Spinal cord (tissue), 10 donors: Measurements from ENCODE around the gene GMDS. TPM values are rescaled to one million over a fixed set of nuclear protein-coding genes. Genes with fewer than 3 reads are reported as not detected.

Source experiments
- DNase-seq, 6 donors: peaks; one replicate each; pipeline versions ENCODE4 v3.0.0 to v3.0.0-alpha.2; 2013 to 2015; ENCODE audit warnings: low spot score in 6 of 6, low read depth in 4 of 6
- H3K27ac ChIP-seq: one replicate; pipeline ENCODE4 v1.5.1; 2013; ENCODE audit warnings: low read depth, low read length, control low read depth
- H3K27me3 ChIP-seq: one replicate; pipeline ENCODE4 v1.6.1; 2013; ENCODE audit warnings: low read length; ENCODE audit not compliant: control insufficient read depth, insufficient read depth
- H3K36me3 ChIP-seq: one replicate; pipeline ENCODE4 v1.6.1; 2013; ENCODE audit warnings: low read length; ENCODE audit not compliant: control insufficient read depth, insufficient read depth
- H3K4me1 ChIP-seq: one replicate; pipeline ENCODE4 v1.6.1; 2013; ENCODE audit warnings: low read length; ENCODE audit not compliant: control insufficient read depth, insufficient read depth
- H3K4me3 ChIP-seq: one replicate; pipeline ENCODE4 v1.5.1; 2013; ENCODE audit warnings: low read depth, low read length, control low read depth
- H3K9me3 ChIP-seq: one replicate; pipeline ENCODE4 v1.6.1; 2013; ENCODE audit warnings: low read length; ENCODE audit not compliant: control insufficient read depth, insufficient read depth
- WGBS: methylation state at CpG from one replicate; pipeline ENCODE4 v1.1.5; 2013; ENCODE audit warnings: missing lambda C conversion rate; ENCODE audit not compliant: insufficient coverage; 5-methylcytosine and 5-hydroxymethylcytosine counted together
- polyA plus RNA-seq, 2 donors: library from polyadenylated mRNA; unstranded; fragments of 120-200 nt; gene quantifications; one replicate each; pipeline ENCODE4 v1.2.1, GENCODE V29; 2013; ENCODE audit not compliant: insufficient read length in 2 of 2
- total RNA-seq, 2 donors: library from RNA; depleted of rRNA in 1 of 2; stranded (reverse); fragments of 120-200 nt in 1 of 2; fragments of >200 nt in 1 of 2; gene quantifications; one replicate each; pipeline versions ENCODE4 v1.2.3 to v1.2.4, GENCODE V29; 2013 to 2014
- donor health status: healthy.

GMDS gene
- total and polyA plus RNA-seq, 4 donors = 35.3 to 87.4 (median 49.6) TPM

DNA sequence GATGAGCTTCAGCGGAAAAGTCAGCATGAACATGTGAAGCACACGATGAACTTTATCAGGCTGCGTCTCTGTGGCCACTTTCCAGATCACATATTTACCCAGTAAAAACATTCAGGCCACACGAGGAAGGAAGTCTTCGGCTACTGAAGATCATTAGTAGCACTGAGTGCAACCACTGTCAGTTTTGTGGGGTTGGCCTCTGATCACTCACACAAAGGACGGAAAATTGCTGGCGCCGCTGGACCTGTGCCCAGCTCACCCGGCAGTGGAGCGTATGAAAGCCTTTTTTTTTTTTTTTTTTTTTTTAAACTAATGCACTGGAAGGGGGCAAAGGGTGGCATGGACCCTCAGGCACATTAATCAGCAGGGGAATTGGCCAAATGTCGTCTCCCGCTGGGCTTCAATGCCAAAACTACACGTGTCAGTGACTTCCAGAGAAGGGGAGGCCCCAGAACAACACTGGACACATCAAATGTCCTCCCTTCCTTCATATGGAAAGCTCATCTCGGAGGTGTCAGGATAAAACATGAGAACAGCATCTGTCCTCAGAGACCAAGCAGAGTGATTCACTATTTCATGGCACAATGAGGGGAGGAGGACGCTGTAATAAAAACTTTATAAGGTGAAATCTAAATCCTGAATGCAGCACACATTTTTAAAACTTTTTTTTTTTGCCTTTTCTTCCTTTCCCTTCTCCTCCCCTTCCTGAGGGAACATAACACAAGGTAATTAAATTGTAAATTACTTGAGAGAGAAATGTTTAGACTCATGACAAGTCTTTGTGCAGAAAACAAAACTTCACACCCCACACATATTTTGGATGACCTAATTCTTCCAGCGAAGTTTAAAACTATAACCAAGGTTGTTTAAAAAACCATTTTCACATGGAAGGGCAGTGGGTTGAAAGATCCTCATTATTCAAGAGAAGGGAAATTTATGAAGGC, 412.3 kb downstream of the GMDS start:
- H3K27me3 ChIP-seq = peaks cover 48% of the 10 kb centered on the region
- peaks cover 7% of the 10 kb centered on the region for H3K9me3 ChIP-seq
- no peaks in the 10 kb centered on the region for H3K36me3 ChIP-seq
- peak overlapping the region; percentile 76 for H3K27ac ChIP-seq
- H3K4me3 ChIP-seq = no peak overlapping the region
- peak in 3 of 6 donors; percentile 15 to 76 (median 71) for DNase-seq
- 33% methylated on average over 5 of the region's 16 CpGs for WGBS
- peaks cover 8% of the 10 kb centered on the region for H3K4me1 ChIP-seq

DNA sequence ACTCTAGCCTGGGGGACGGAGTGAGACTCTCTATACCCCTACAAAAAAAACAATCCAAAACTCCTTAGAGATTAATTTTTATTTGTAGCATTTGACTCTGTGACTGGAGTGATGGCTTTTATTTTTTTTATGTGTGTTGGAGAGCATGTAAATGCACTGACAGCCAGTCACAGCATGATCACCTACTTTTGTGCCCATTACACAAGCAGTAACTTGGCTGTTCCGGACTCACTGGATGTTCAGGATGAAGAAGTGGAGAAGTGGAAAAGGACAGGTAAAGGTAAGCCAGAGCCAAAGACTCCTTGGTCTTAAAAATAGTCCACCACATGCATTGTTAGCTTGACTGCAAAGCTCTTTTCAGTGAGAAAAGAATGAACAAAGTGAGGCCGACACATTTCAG, 413.0 kb downstream of the GMDS start:
- peak overlapping the region; percentile 76 for H3K27ac ChIP-seq
- H3K27me3 ChIP-seq = peaks cover 41% of the 10 kb centered on the region
- peaks cover 5% of the 10 kb centered on the region for H3K4me1 ChIP-seq
- no peak for DNase-seq
- no peaks in the 10 kb centered on the region for H3K36me3 ChIP-seq
- no CpG with 5 or more reads among the region's 3 CpGs for WGBS
- peaks cover 10% of the 10 kb centered on the region for H3K9me3 ChIP-seq
- no peak overlapping the region for H3K4me3 ChIP-seq

DNA sequence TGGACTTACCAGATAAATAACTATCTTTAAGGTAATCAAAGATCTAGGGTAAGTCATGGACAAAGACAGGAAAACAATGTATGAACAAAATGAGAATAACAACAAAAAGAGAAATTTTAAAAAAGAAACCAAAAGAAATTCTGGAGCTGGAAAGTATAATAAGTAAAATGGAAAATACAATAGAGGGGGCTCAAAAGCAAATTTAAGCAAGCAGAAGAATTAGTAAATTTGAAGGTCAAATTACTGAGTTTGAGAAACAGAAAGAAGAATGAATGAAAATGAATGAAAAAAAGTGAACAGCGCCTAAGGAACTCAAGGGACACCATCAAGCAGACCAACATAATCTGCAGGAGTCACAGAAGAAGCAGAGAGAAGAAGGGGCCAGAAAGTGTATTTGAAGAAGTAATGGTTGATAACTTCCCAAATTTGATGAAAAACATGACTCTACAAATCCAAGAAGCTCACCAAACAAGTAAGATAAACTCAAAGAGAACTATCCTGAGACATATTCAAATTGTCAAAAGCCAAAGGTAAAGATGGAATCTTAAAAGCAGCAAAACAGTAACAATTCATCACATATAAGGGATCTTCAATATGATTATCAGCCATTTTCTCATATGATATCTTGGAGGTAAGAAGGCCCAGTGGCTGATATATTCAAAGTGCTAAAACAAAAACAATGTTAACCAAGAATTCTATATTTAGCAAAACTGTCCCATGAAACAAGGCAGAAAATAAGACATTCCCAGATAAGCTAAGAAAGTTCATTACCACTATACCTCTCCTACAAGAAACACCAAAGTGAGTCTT, 417.2 kb downstream of the GMDS start:
- WGBS = no CpG with 5 or more reads among the region's 1 CpG
- DNase-seq = no peak
- Histone ChIP-seq H3K9me3 (peaks cover 10% of the 10 kb centered on the region), H3K27ac (no peak overlapping the region), H3K4me1 (peaks cover 5% of the 10 kb centered on the region), H3K27me3 (peaks cover 21% of the 10 kb centered on the region), H3K4me3 (no peak overlapping the region), H3K36me3 (no peaks in the 10 kb centered on the region)

DNA sequence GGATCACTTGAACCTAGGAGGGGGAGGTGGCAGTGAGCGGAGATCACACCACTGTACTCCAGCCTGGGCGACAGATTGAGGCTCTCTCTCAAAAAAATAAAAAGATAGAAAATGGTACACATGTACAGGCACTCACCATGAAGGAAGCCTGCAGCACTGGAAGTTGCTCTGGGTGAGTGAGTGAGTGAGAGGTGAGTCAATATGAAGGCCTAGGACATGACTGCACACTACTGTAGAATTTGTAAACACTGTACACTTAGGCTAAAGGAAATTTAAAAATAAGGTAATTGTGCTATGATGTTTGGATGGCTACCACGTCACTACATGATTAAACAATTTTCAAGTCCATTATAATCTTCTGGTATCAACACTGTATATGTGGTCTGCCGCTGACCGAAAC, 419.5 kb downstream of the GMDS start:
- no CpG with 5 or more reads among the region's 5 CpGs for WGBS
- Histone ChIP-seq H3K36me3 (no peaks in the 10 kb centered on the region), H3K27me3 (peaks cover 9% of the 10 kb centered on the region), H3K9me3 (peaks cover 10% of the 10 kb centered on the region), H3K27ac (no peak overlapping the region), H3K4me3 (no peak overlapping the region), H3K4me1 (no peaks in the 10 kb centered on the region)
- no peak for DNase-seq

DNA sequence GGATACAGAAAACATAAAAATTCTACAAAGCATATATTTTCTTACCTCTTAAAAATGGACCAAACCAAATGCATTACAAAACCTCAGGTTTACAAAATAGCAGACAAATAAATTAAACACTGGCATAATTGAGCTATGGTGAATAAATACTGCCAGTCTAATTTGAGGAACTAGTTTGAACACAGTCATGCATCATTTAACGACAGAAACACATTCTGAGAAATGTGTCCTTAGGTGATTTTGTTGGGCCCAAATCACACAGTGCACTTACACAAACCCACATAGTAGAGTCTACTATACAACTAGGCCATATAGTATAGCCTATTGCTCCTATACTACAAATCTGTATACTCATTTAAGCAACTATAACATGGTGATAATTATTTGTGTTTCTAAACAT, 420.1 kb downstream of the GMDS start:
- no peak overlapping the region for H3K4me3 ChIP-seq
- no peak for DNase-seq
- H3K4me1 ChIP-seq = no peaks in the 10 kb centered on the region
- peaks cover 10% of the 10 kb centered on the region for H3K9me3 ChIP-seq
- H3K36me3 ChIP-seq = no peaks in the 10 kb centered on the region
- peaks cover 9% of the 10 kb centered on the region for H3K27me3 ChIP-seq
- no peak overlapping the region for H3K27ac ChIP-seq
- no CpG with 5 or more reads among the region's 1 CpG for WGBS

DNA sequence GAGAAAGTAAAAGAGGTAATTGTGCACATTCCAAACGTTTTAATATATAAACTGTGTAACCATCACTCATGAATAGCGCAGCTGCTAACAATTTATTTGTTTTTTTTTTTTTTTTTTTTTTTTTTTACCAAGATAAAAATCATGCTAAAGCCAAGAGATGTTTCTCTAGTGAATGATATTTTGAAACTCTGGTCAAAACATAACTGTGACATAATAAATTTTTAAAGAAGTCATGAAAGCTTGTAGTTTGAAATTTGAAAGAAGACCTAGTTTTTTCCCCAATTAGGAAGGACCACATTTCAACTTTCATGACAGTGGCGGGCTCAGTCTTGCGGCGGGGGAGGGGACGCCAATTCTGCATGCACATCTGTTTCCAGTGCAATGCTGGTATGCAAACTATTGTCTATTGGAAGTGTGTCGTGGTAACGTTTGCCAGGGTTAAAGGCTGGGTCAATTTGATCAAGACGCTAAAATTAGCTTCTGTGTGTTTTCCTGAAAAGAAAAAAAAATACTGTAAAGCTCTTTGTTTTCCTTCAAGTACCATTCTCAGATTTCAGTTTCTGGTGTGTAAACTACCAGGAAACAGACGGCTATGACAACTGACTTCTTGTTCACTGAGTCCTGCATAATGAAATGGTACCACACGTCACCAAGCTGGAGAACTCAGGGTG, 423.8 kb downstream of the GMDS start:
- Histone ChIP-seq H3K36me3 (no peaks in the 10 kb centered on the region), H3K4me1 (no peaks in the 10 kb centered on the region), H3K9me3 (no peaks in the 10 kb centered on the region), H3K27ac (peak overlapping the region; percentile 83), H3K4me3 (no peak overlapping the region), H3K27me3 (peaks cover 9% of the 10 kb centered on the region)
- DNase-seq = peak in 1 of 6 donors; percentile 57
- 30% methylated on average over 2 of the region's 11 CpGs for WGBS

DNA sequence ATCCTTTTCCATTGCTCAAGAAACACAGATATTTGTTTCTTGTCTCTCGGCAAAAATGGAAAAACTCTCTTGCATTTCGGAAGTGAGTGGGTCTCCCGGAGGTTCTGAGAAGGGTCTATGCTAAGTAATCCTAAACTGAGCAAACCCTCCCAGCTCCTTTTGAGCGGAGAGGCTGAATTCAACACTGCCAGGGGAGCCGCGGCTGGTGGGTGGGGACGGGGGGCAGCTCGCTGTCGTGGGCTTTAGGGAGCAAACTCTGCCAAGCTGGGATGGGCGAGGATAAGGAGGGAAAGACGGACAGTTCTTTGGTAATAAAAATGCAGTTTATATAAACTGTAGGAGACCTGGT, 424.3 kb downstream of the GMDS start:
- WGBS = 55% methylated on average over 5 of the region's 11 CpGs
- H3K4me1 ChIP-seq = no peaks in the 10 kb centered on the region
- peak overlapping the region; percentile 83 for H3K27ac ChIP-seq
- peaks cover 9% of the 10 kb centered on the region for H3K27me3 ChIP-seq
- no peaks in the 10 kb centered on the region for H3K9me3 ChIP-seq
- no peak overlapping the region for H3K4me3 ChIP-seq
- no peak for DNase-seq
- H3K36me3 ChIP-seq = no peaks in the 10 kb centered on the region

DNA sequence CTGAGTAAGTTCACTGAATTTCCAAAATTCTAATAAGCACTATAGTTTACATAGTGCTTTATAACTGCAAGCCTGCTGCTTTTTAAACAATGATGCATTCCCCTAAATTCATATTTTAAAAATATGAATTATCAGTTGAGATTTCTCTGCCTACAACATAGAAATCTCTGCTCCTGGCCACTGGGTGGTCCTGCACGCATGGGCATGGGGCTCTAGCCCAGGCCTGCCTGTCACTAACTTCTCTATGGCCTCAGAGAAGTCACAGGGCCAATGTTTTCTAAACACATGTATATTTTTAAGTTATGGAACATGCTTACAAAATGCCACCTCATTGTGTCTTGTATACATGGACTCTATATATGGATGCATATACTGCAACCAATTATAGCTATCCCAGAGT, 424.7 kb downstream of the GMDS start:
- Histone ChIP-seq H3K27me3 (peaks cover 11% of the 10 kb centered on the region), H3K36me3 (no peaks in the 10 kb centered on the region), H3K27ac (peak overlapping the region; percentile 83), H3K9me3 (no peaks in the 10 kb centered on the region), H3K4me1 (no peaks in the 10 kb centered on the region), H3K4me3 (no peak overlapping the region)
- WGBS = no CpG with 5 or more reads among the region's 1 CpG
- no peak for DNase-seq

DNA sequence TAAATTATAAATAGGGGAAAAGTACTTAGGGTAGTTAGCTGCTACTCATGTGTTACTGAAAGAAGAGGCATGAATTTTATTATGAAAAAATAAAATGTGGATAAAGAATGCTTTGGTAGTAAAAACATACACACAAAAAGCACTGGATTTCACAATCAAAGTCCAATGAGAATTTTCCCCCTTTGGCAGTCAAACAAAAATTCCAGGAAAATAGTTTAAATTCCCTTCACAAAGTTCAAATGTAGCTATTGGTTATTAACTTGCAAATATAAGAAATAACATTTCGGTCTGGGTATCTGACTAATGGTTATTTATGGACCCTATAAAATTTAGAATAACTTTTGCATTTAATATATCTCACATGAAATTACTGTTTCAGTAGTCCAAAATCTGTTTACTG, 425.2 kb downstream of the GMDS start:
- Histone ChIP-seq H3K9me3 (no peaks in the 10 kb centered on the region), H3K4me3 (no peak overlapping the region), H3K27me3 (peaks cover 12% of the 10 kb centered on the region), H3K4me1 (no peaks in the 10 kb centered on the region), H3K27ac (peak overlapping the region; percentile 83), H3K36me3 (no peaks in the 10 kb centered on the region)
- no peak for DNase-seq
- no CpG with 5 or more reads among the region's 1 CpG for WGBS
